B cell (primary cell): Measurements from ENCODE around the gene MT4. TPM values are rescaled to one million over a fixed set of nuclear protein-coding genes. Genes with fewer than 3 reads are reported as not detected.

Experiments used
- ATAC-seq: fragments of 200-7000 bp; cut with Tn5 transposase; one replicate; pipeline ENCODE4 v1.10.0; 2021; ENCODE audit warnings: low read depth, mild to moderate bottlenecking, moderate number of reproducible peaks, moderate library complexity
- CTCF ChIA-PET: fragments of 350-600 bp; sonication (Branson Sonifier 250); formaldehyde crosslinking; loops from one replicate; lab custom pipeline; 2021; ENCODE audit warnings: antibody characterized with exemption, inconsistent platforms; lab: Charles Lee
- POLR2A ChIA-PET: fragments of 350-600 bp; sonication (Branson Sonifier 250); formaldehyde crosslinking; loops from one replicate; lab custom pipeline; 2021; ENCODE audit warnings: antibody characterized with exemption; lab: Charles Lee
- DNase-seq: peaks from one replicate; pipeline ENCODE4 v3.0.0; 2013
- H2AFZ ChIP-seq: 2 replicates; pipeline ENCODE4 v1.6.1; 2012; ENCODE audit warnings: mild to moderate bottlenecking, low read depth, low read length; ENCODE audit not compliant: insufficient read depth, poor library complexity, severe bottlenecking
- H3K27ac ChIP-seq, 2 donors: 1 replicate in 1 of 2; 2 replicates in 1 of 2; pipeline ENCODE4 v1.5.1; 2012 to 2013; ENCODE audit warnings: low read length in 2 of 2, mild to moderate bottlenecking in 2 of 2, moderate library complexity in 1 of 2
- H3K27me3 ChIP-seq, 4 experiments: fragments of 200-600 bp in 1 of 4; sonication (generic) in 1 of 4; replicated peaks in 1 of 4; 1 replicate in 2 of 4; 2 replicates in 2 of 4; pipeline versions ENCODE4 v1.6.1 to v1.7.0; 2013 to 2016; ENCODE audit warnings: low read length in 3 of 4, mild to moderate bottlenecking in 2 of 4, mixed read lengths in 1 of 4, moderate library complexity in 1 of 4; ENCODE audit not compliant: insufficient read depth in 4 of 4, control insufficient read depth in 3 of 4; ENCODE audit errors: control extremely low read depth in 1 of 4
- H3K36me3 ChIP-seq, 2 experiments: replicated peaks in 1 of 2; 1 replicate in 1 of 2; 2 replicates in 1 of 2; pipeline versions ENCODE4 v1.6.1 to v1.7.1; 2013; ENCODE audit warnings: low read length in 1 of 2; ENCODE audit not compliant: insufficient read depth in 2 of 2, control insufficient read depth in 1 of 2; ENCODE audit errors: control extremely low read depth in 1 of 2, extremely low read depth in 1 of 2
- H3K4me1 ChIP-seq, 2 donors: fragments of 200-600 bp in 1 of 2; sonication (generic) in 1 of 2; 1 replicate in 1 of 2; 2 replicates in 1 of 2; pipeline versions ENCODE4 v1.5.1 to v1.6.1; 2013 to 2017; ENCODE audit warnings: low read length in 2 of 2; ENCODE audit not compliant: control insufficient read depth in 2 of 2, insufficient read depth in 2 of 2
- H3K4me2 ChIP-seq: replicated peaks from 2 replicates; pipeline ENCODE3; 2012; ENCODE audit warnings: mild to moderate bottlenecking, low read depth, low read length; ENCODE audit not compliant: poor library complexity, severe bottlenecking
- H3K4me3 ChIP-seq, 5 experiments: fragments of 200-600 bp in 1 of 5; sonication (generic) in 1 of 5; 1 replicate in 3 of 5; 2 replicates in 2 of 5; pipeline versions ENCODE4 v1.5.1 to v1.7.0; 2011 to 2016; ENCODE audit warnings: low read length in 4 of 5, mild to moderate bottlenecking in 4 of 5, low read depth in 2 of 5, control low read depth in 1 of 5, moderate library complexity in 1 of 5; ENCODE audit not compliant: insufficient read depth in 1 of 5; ENCODE audit errors: control extremely low read depth in 1 of 5, extremely low read depth in 1 of 5
- H3K79me2 ChIP-seq: fragments of 200-600 bp; sonication (generic); one replicate; pipeline ENCODE4 v1.6.0; 2016; ENCODE audit warnings: low read length; ENCODE audit not compliant: control insufficient read depth, insufficient read depth
- H3K9ac ChIP-seq: fragments of 200-600 bp; sonication (generic); 2 replicates; pipeline ENCODE4 v1.6.1; 2017; ENCODE audit warnings: mild to moderate bottlenecking, low read length, moderate library complexity
- H3K9me3 ChIP-seq, 3 donors: one replicate each; pipeline versions ENCODE4 v1.6.1 to v1.7.1; 2013; ENCODE audit warnings: low read length in 2 of 3; ENCODE audit not compliant: control insufficient read depth in 2 of 3, insufficient read depth in 1 of 3; ENCODE audit errors: control extremely low read depth in 1 of 3
- H4K20me1 ChIP-seq: 2 replicates; pipeline ENCODE4 v1.6.0; 2012; ENCODE audit warnings: mild to moderate bottlenecking, low read length; ENCODE audit not compliant: insufficient read depth, control insufficient read depth, poor library complexity, severe bottlenecking
- H3K27ac Mint-ChIP-seq: one replicate; pipeline ENCODE4 v1.8.0; 2021; ENCODE audit warnings: mixed read lengths
- H3K27me3 Mint-ChIP-seq: one replicate; pipeline ENCODE4 v1.8.0; 2021; ENCODE audit warnings: mixed read lengths
- H3K4me1 Mint-ChIP-seq: one replicate; pipeline ENCODE4 v1.8.0; 2021; ENCODE audit warnings: mixed read lengths
- H3K4me3 Mint-ChIP-seq: one replicate; pipeline ENCODE4 v1.8.0; 2021; ENCODE audit warnings: mixed read lengths
- H3K9me3 Mint-ChIP-seq: one replicate; pipeline ENCODE4 v1.8.0; 2022; ENCODE audit warnings: mixed read lengths; ENCODE audit not compliant: insufficient read depth
- CTCF ChIP-seq: fragments of 200-600 bp; IDR thresholded peaks from one replicate; pipeline ENCODE4 v1.8.0; 2022; ENCODE audit warnings: antibody characterized with exemption, mild to moderate bottlenecking
- EZH2 ChIP-seq: IDR thresholded peaks from 2 replicates; pipeline ENCODE4 v1.6.1; 2012; ENCODE audit warnings: borderline replicate concordance, low read depth, mild to moderate bottlenecking, moderate library complexity, low read length; ENCODE audit not compliant: insufficient read depth, poor library complexity, severe bottlenecking
- WGBS: methylation state at CpG from one replicate; pipeline ENCODE4 v1.1.5; 2013; ENCODE audit warnings: missing lambda C conversion rate; ENCODE audit not compliant: insufficient coverage; 5-methylcytosine and 5-hydroxymethylcytosine counted together
- intact Hi-C: fragments of 100-400 bp; cut with micrococcal nuclease; formaldehyde crosslinking; loops from one replicate; pipeline ENCODE4 v1.10.0; 2022
- polyA minus RNA-seq: library from RNA; depleted of rRNA, polyadenylated mRNA; stranded (reverse); fragments of >200 nt; gene quantifications from 2 replicates; pipeline ENCODE4 v1.2.3, GENCODE V29; 2012
- polyA plus RNA-seq: library from polyadenylated mRNA; depleted of rRNA; stranded (reverse); fragments of >200 nt; gene quantifications from 2 replicates; pipeline ENCODE4 v1.2.3, GENCODE V29; 2012
- total RNA-seq, 2 donors: library from RNA; stranded (reverse); fragments of 120-200 nt in 1 of 2; gene quantifications; 1 replicate in 1 of 2; 2 replicates in 1 of 2; pipeline versions ENCODE4 v1.2.3 to v1.2.4, GENCODE V29; 2013 to 2022

MT4 gene
- total RNA-seq: not detected in 2 replicates
- total RNA-seq (2013): not detected
- polyA plus RNA-seq: not detected in 2 replicates
- not detected in 2 replicates for polyA minus RNA-seq

- Histone ChIP-seq H3K4me1 (no peaks in the 10 kb centered on the region), H3K4me2 (no peak within 1 kb of the TSS), H4K20me1 (no peaks in the 10 kb centered on the region), H3K36me3 (no peaks in the 10 kb centered on the region), H3K9me3 (no peaks in the 10 kb centered on the region), H3K4me3 (no peak within 1 kb of the TSS), H3K79me2 (no peaks in the 10 kb centered on the region), H2AFZ (no peak within 1 kb of the TSS), H3K27ac (no peak within 1 kb of the TSS), H3K9ac (no peak within 1 kb of the TSS), H3K27me3 (peaks cover 0 to 4% (median 1%) of the 10 kb centered on the region in 4 experiments)
- POLR2A ChIA-PET: no interaction called here
- TF ChIP-seq EZH2: no peak
- TF ChIP-seq CTCF: no peak
- no peaks in the 10 kb centered on the region for H3K9me3 Mint-ChIP-seq
- CTCF ChIA-PET: no interaction called here
- intact Hi-C loops: no loop called here
- WGBS: 90% methylated on average over 9 of the region's 12 CpGs
- peaks cover 28% of the 10 kb centered on the region for H3K27me3 Mint-ChIP-seq
- no peaks in the 10 kb centered on the region for H3K4me1 Mint-ChIP-seq
- ATAC-seq (no peak), DNase-seq (no peak)
- no peak within 1 kb of the TSS for H3K4me3 Mint-ChIP-seq
- H3K27ac Mint-ChIP-seq: no peak within 1 kb of the TSS
Observed at GRCh38 chr16:56564793-56565477, at the start of gene MT4. Gene MT4, plus strand, starts transcription at chr16:56565073. Its CDS starts 56 bp downstream, at chr16:56565129.

GRCh38 chr16:56515665-56516064 is 49.2 kb upstream of the MT4 start:
- no peak overlapping the region for H3K4me2 ChIP-seq
- 97% methylated on average over 6 of the region's 6 CpGs for WGBS
- no peak overlapping the region for H2AFZ ChIP-seq
- ChIA-PET POLR2A (interaction anchor here (0.8 kb wide), 1 partner anchor 186 kb away, joined by 3 read pairs; no protein-coding TSS in a partner anchor), CTCF (interaction anchor here (3.5 kb wide), 1 partner anchor 186 kb away, joined by 22 read pairs; no protein-coding TSS in a partner anchor)
- DNase-seq (no peak), ATAC-seq (no peak)
- H3K9ac ChIP-seq: no peak overlapping the region
- peaks cover 19% of the 10 kb centered on the region for H4K20me1 ChIP-seq
- TF ChIP-seq CTCF (no peak), EZH2 (no peak)
- peaks cover 9 to 18% of the 10 kb centered on the region in 2 donors for H3K4me1 ChIP-seq
- no peaks in the 10 kb centered on the region for H3K27me3 ChIP-seq
- Mint-ChIP-seq H3K27ac (no peak overlapping the region), H3K4me3 (no peak overlapping the region), H3K27me3 (no peaks in the 10 kb centered on the region), H3K9me3 (no peaks in the 10 kb centered on the region), H3K4me1 (peaks cover 49% of the 10 kb centered on the region)
- H3K36me3 ChIP-seq: peaks cover 0 to 20% of the 10 kb centered on the region in 2 experiments
- H3K27ac ChIP-seq: no peak overlapping the region
- H3K79me2 ChIP-seq: peaks cover 36% of the 10 kb centered on the region
- H3K9me3 ChIP-seq: no peaks in the 10 kb centered on the region
- H3K4me3 ChIP-seq: no peak overlapping the region
- intact Hi-C loops: no loop called here
